ENCODE data around the gene CDT1.
A peak's percentile ranks its signal among the peaks of the same experiment; 100 is the strongest.

CDT1 gene

DNA sequence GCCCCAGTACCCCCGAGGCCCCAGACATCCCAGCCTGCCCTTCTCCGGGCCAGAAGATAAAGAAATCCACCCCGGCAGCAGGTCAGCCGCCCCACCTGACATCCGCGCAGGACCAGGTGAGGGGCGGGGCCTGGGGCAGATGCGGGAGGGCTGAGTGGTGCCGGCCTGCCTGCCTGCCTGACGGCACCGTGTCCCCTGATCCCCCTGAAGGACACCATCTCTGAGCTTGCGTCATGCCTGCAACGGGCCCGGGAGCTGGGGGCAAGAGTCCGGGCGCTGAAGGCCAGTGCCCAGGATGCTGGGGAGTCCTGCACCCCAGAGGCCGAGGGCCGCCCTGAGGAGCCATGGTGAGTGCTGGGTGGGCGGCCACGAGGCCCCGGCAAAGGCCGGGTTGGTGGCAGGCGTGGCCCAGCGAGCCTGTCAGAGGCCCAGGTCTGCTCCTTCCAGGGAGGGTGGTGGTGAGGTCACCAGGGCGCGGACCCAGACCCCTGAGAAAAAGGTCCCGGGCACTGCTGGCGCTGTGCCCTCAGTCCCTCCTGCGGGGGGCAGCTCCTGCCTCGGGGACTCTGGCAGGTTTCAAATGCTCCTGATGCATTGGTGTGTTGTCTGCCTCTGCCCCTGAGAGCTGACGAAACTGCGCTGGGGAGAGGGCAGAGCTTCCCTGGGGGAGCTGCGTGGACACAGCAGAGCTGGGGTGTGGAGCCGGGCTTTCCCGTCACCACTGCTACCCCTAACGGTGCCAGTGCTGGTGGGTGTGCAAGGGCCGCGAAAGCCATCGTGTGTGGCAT is 1.2 kb downstream of the CDT1 start:
- peak overlapping the region; percentile 93 for H3K4ac ChIP-seq (ENCODE audit: low read depth, low read length)
- peak overlapping the region; percentile 92 for H3K56ac ChIP-seq (ENCODE audit: low read length)
- no peak overlapping the region for H2BK15ac ChIP-seq (replicated peaks; ENCODE audit: low read depth)
- no CpG with 5 or more reads among the region's 39 CpGs for WGBS (ENCODE audit: extremely low coverage, insufficient coverage, low lambda C conversion rate)
- peaks cover 8% of the 10 kb centered on the region for H3K79me1 ChIP-seq (ENCODE audit: low read length)
- no peak overlapping the region for H3K27ac ChIP-seq (ENCODE audit: low read depth, low read length)
- H3K9ac ChIP-seq (ENCODE audit: low read length) = peak overlapping the region; percentile 98
- H2BK120ac ChIP-seq (ENCODE audit: low read depth, low read length) = no peak overlapping the region
- no peak overlapping the region for H2AK5ac ChIP-seq (ENCODE audit: low read length)
- no peak overlapping the region for H2BK5ac ChIP-seq (ENCODE audit: low read length)
- peaks cover 20% of the 10 kb centered on the region for H3K36me3 ChIP-seq (ENCODE audit: control insufficient read depth, insufficient read depth, low read length)
- peak overlapping the region; percentile 90 for H3K18ac ChIP-seq (ENCODE audit: low read length)
- peak overlapping the region; percentile 81 for H3K4me2 ChIP-seq (ENCODE audit: low read length)
- no peak overlapping the region for H4K8ac ChIP-seq (ENCODE audit: low read depth, low read length)
- H3K27me3 ChIP-seq (ENCODE audit: insufficient read depth, low read length, poor library complexity) = no peaks in the 10 kb centered on the region
- H3K4me3 ChIP-seq (ENCODE audit: low read length) = peak overlapping the region; percentile 84
- H3K4me1 ChIP-seq (ENCODE audit: control insufficient read depth, low read depth, low read length) = no peaks in the 10 kb centered on the region
- H4K5ac ChIP-seq (ENCODE audit: low read length) = no peak overlapping the region
- no peak overlapping the region for H3K23ac ChIP-seq (ENCODE audit: low read length)
- peaks cover 12% of the 10 kb centered on the region for H3K79me2 ChIP-seq (ENCODE audit: control insufficient read depth, insufficient read depth, low read length)
- peak; percentile 55 for DNase-seq

GRCh38 chr16:88805340-88805715 is 1.7 kb downstream of the CDT1 start:
- no peak for DNase-seq

GRCh38 chr16:88805887-88806393 is 2.4 kb downstream of the CDT1 start:
- H3K36me3 ChIP-seq (ENCODE audit: control insufficient read depth, insufficient read depth, low read length) = peaks cover 20% of the 10 kb centered on the region
- H2BK15ac ChIP-seq (replicated peaks; ENCODE audit: low read depth) = no peak overlapping the region
- H3K4me2 ChIP-seq (ENCODE audit: low read length) = no peak overlapping the region
- no peak overlapping the region for H2BK120ac ChIP-seq (ENCODE audit: low read depth, low read length)
- no peak overlapping the region for H3K27ac ChIP-seq (ENCODE audit: low read depth, low read length)
- no peak overlapping the region for H4K5ac ChIP-seq (ENCODE audit: low read length)
- H3K27me3 ChIP-seq (ENCODE audit: insufficient read depth, low read length, poor library complexity) = no peaks in the 10 kb centered on the region
- H2AK5ac ChIP-seq (ENCODE audit: low read length) = no peak overlapping the region
- peaks cover 12% of the 10 kb centered on the region for H3K79me1 ChIP-seq (ENCODE audit: low read length)
- H4K8ac ChIP-seq (ENCODE audit: low read depth, low read length) = no peak overlapping the region
- no peaks in the 10 kb centered on the region for H3K4me1 ChIP-seq (ENCODE audit: control insufficient read depth, low read depth, low read length)
- H3K4ac ChIP-seq (ENCODE audit: low read depth, low read length) = no peak overlapping the region
- no peak overlapping the region for H3K4me3 ChIP-seq (ENCODE audit: low read length)
- peaks cover 24% of the 10 kb centered on the region for H3K79me2 ChIP-seq (ENCODE audit: control insufficient read depth, insufficient read depth, low read length)
- no peak for DNase-seq
- WGBS (ENCODE audit: extremely low coverage, insufficient coverage, low lambda C conversion rate) = no CpG with 5 or more reads among the region's 21 CpGs
- no peak overlapping the region for H3K18ac ChIP-seq (ENCODE audit: low read length)
- no peak overlapping the region for H3K9ac ChIP-seq (ENCODE audit: low read length)
- H3K56ac ChIP-seq (ENCODE audit: low read length) = no peak overlapping the region
- H3K23ac ChIP-seq (ENCODE audit: low read length) = no peak overlapping the region
- H2BK5ac ChIP-seq (ENCODE audit: low read length) = no peak overlapping the region

More at GRCh38 chr16:88805340-88805715, 1.7 kb downstream of the CDT1 start:
- H4K5ac ChIP-seq (ENCODE audit: low read length) = no peak overlapping the region
- no peak overlapping the region for H2BK15ac ChIP-seq (replicated peaks; ENCODE audit: low read depth)
- no CpG with 5 or more reads among the region's 22 CpGs for WGBS (ENCODE audit: extremely low coverage, insufficient coverage, low lambda C conversion rate)
- H3K18ac ChIP-seq (ENCODE audit: low read length) = no peak overlapping the region
- H4K8ac ChIP-seq (ENCODE audit: low read depth, low read length) = no peak overlapping the region
- H3K4ac ChIP-seq (ENCODE audit: low read depth, low read length) = no peak overlapping the region
- no peak overlapping the region for H2BK5ac ChIP-seq (ENCODE audit: low read length)
- H2BK120ac ChIP-seq (ENCODE audit: low read depth, low read length) = no peak overlapping the region
- H3K4me2 ChIP-seq (ENCODE audit: low read length) = no peak overlapping the region
- no peaks in the 10 kb centered on the region for H3K27me3 ChIP-seq (ENCODE audit: insufficient read depth, low read length, poor library complexity)
- peak overlapping the region; percentile 92 for H3K56ac ChIP-seq (ENCODE audit: low read length)
- H3K79me2 ChIP-seq (ENCODE audit: control insufficient read depth, insufficient read depth, low read length) = peaks cover 18% of the 10 kb centered on the region
- no peak overlapping the region for H3K27ac ChIP-seq (ENCODE audit: low read depth, low read length)
- H3K4me3 ChIP-seq (ENCODE audit: low read length) = no peak overlapping the region
- no peaks in the 10 kb centered on the region for H3K4me1 ChIP-seq (ENCODE audit: control insufficient read depth, low read depth, low read length)
- peaks cover 9% of the 10 kb centered on the region for H3K79me1 ChIP-seq (ENCODE audit: low read length)
- H3K36me3 ChIP-seq (ENCODE audit: control insufficient read depth, insufficient read depth, low read length) = peaks cover 20% of the 10 kb centered on the region
- no peak overlapping the region for H2AK5ac ChIP-seq (ENCODE audit: low read length)
- no peak overlapping the region for H3K23ac ChIP-seq (ENCODE audit: low read length)
- H3K9ac ChIP-seq (ENCODE audit: low read length) = peak overlapping the region; percentile 98

GRCh38 chr16:88806491-88807111 is 3.0 kb downstream of the CDT1 start:
- H3K27ac ChIP-seq (ENCODE audit: low read depth, low read length) = no peak overlapping the region

DNA sequence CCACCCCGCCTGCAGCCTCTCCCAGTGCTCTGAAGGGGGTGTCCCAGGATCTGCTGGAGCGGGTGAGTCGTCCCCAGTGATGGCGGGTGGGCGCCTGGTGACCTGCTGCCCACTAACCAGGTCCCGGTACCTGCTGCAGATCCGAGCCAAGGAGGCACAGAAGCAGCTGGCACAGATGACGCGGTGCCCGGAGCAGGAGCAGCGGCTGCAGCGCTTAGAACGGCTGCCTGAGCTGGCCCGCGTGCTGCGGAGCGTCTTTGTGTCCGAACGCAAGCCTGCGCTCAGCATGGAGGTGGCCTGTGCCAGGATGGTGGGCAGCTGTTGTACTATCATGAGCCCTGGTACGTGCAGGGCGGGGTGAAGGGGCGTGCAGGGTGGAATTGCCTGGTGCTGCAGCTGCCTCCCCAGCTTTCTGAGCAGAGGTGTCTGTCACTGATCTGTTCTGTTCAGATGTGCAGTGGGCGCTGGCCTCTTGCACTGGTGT is 3.6 kb downstream of the CDT1 start:
- no peak for DNase-seq
- no peak overlapping the region for H2BK5ac ChIP-seq (ENCODE audit: low read length)
- peaks cover 31% of the 10 kb centered on the region for H3K79me2 ChIP-seq (ENCODE audit: control insufficient read depth, insufficient read depth, low read length)
- H2BK120ac ChIP-seq (ENCODE audit: low read depth, low read length) = no peak overlapping the region
- H3K27ac ChIP-seq (ENCODE audit: low read depth, low read length) = no peak overlapping the region
- no peaks in the 10 kb centered on the region for H3K4me1 ChIP-seq (ENCODE audit: control insufficient read depth, low read depth, low read length)
- H4K8ac ChIP-seq (ENCODE audit: low read depth, low read length) = no peak overlapping the region
- no peak overlapping the region for H3K18ac ChIP-seq (ENCODE audit: low read length)
- no peak overlapping the region for H3K23ac ChIP-seq (ENCODE audit: low read length)
- H3K79me1 ChIP-seq (ENCODE audit: low read length) = peaks cover 12% of the 10 kb centered on the region
- no peak overlapping the region for H3K4ac ChIP-seq (ENCODE audit: low read depth, low read length)
- peaks cover 20% of the 10 kb centered on the region for H3K36me3 ChIP-seq (ENCODE audit: control insufficient read depth, insufficient read depth, low read length)
- no CpG with 5 or more reads among the region's 24 CpGs for WGBS (ENCODE audit: extremely low coverage, insufficient coverage, low lambda C conversion rate)
- no peaks in the 10 kb centered on the region for H3K27me3 ChIP-seq (ENCODE audit: insufficient read depth, low read length, poor library complexity)
- no peak overlapping the region for H4K5ac ChIP-seq (ENCODE audit: low read length)
- no peak overlapping the region for H2BK15ac ChIP-seq (replicated peaks; ENCODE audit: low read depth)
- no peak overlapping the region for H2AK5ac ChIP-seq (ENCODE audit: low read length)
- no peak overlapping the region for H3K4me2 ChIP-seq (ENCODE audit: low read length)
- H3K56ac ChIP-seq (ENCODE audit: low read length) = no peak overlapping the region
- no peak overlapping the region for H3K9ac ChIP-seq (ENCODE audit: low read length)
- no peak overlapping the region for H3K4me3 ChIP-seq (ENCODE audit: low read length)

More at GRCh38 chr16:88806491-88807111, 3.0 kb downstream of the CDT1 start:
- Histone ChIP-seq H2AK5ac (ENCODE audit: low read length) (no peak overlapping the region), H4K8ac (ENCODE audit: low read depth, low read length) (no peak overlapping the region), H3K79me2 (ENCODE audit: control insufficient read depth, insufficient read depth, low read length) (peaks cover 30% of the 10 kb centered on the region), H2BK5ac (ENCODE audit: low read length) (no peak overlapping the region), H3K9ac (ENCODE audit: low read length) (no peak overlapping the region), H3K56ac (ENCODE audit: low read length) (no peak overlapping the region), H3K4me2 (ENCODE audit: low read length) (no peak overlapping the region), H2BK15ac (replicated peaks; ENCODE audit: low read depth) (no peak overlapping the region), H3K79me1 (ENCODE audit: low read length) (peaks cover 12% of the 10 kb centered on the region), H2BK120ac (ENCODE audit: low read depth, low read length) (no peak overlapping the region), H3K4ac (ENCODE audit: low read depth, low read length) (no peak overlapping the region), H3K18ac (ENCODE audit: low read length) (no peak overlapping the region), H3K23ac (ENCODE audit: low read length) (no peak overlapping the region), H3K4me1 (ENCODE audit: control insufficient read depth, low read depth, low read length) (no peaks in the 10 kb centered on the region), H3K4me3 (ENCODE audit: low read length) (no peak overlapping the region), H4K5ac (ENCODE audit: low read length) (no peak overlapping the region), H3K27me3 (ENCODE audit: insufficient read depth, low read length, poor library complexity) (no peaks in the 10 kb centered on the region), H3K36me3 (ENCODE audit: control insufficient read depth, insufficient read depth, low read length) (peaks cover 20% of the 10 kb centered on the region)
- no peak for DNase-seq
- no CpG with 5 or more reads among the region's 27 CpGs for WGBS (ENCODE audit: extremely low coverage, insufficient coverage, low lambda C conversion rate)
